ENCODE measurements around the gene AGPAT4.

GRCh38 chr6:161217628-161218027 lies 56.2 kb downstream of the AGPAT4 start:
- TF ChIP-seq CTCF (IDR thresholded peaks at IDR 0.05) (no peak), EZH2 (IDR thresholded peaks at IDR 0.05; ENCODE audit: borderline replicate concordance, insufficient read depth, low read depth, low read length, poor library complexity, severe bottlenecking) (no peak)

Measured in B cell (primary cell).